SU-DHL-6 (cell line): Measurements from ENCODE around the gene CCR4.

Source experiments
- CTCF ChIP-seq: fragments of 200-600 bp; sonication (generic); IDR thresholded peaks from one replicate; pipeline ENCODE4 v1.5.1; 2017; ENCODE audit warnings: antibody characterized with exemption, mild to moderate bottlenecking, low read length, moderate library complexity; ENCODE audit not compliant: insufficient read depth, poor library complexity, severe bottlenecking
- EZH2phosphoT487 ChIP-seq: fragments of 200-600 bp; sonication (generic), shearing (Covaris generic); conservative IDR thresholded peaks from 2 replicates; pipeline ENCODE4 v1.6.1; 2018; ENCODE audit warnings: mild to moderate bottlenecking, antibody characterized with exemption, low read length, moderate library complexity, mixed read lengths

- TF ChIP-seq CTCF (no peak), EZH2phosphoT487 (no peak)
Measured at GRCh38 chr3:32990116-32990515, 38.7 kb downstream of the CCR4 start.
